K562 (cell line): ENCODE results near the gene PBX2. TPM values are rescaled to one million over a fixed set of nuclear protein-coding genes. Genes with fewer than 3 reads are reported as not detected.
A peak's percentile ranks its signal among the peaks of the same experiment; 100 is the strongest.

Experiments
- NFE2 ChIP-seq: IDR thresholded peaks from 2 replicates; pipeline ENCODE4 v1.6.1; 2014; ENCODE audit warnings: antibody characterized with exemption, low read depth
- POLR2B ChIP-seq: fragments of 450-650 bp; IDR thresholded peaks from 2 replicates; pipeline ENCODE4 v1.6.1; 2018; ENCODE audit warnings: low read depth; ENCODE audit not compliant: partially characterized antibody
- POLR2H ChIP-seq: IDR thresholded peaks from 2 replicates; pipeline ENCODE4 v1.6.1; 2016; ENCODE audit warnings: missing genetic modification characterization, low read depth, mild to moderate bottlenecking, control low read depth, missing compliant biosample characterization, moderate library complexity
- SFPQ ChIP-seq: fragments of 200-400 bp; formaldehyde crosslinking; IDR thresholded peaks from 2 replicates; pipeline ENCODE4 v1.6.1; 2017; ENCODE audit warnings: mild to moderate bottlenecking, low read depth, low read length, moderate library complexity
- ZEB2 ChIP-seq: fragments of 450-650 bp; IDR thresholded peaks from 2 replicates; pipeline ENCODE4 v1.6.1; 2016
- ZHX1 ChIP-seq: fragments of 150-350 bp; conservative IDR thresholded peaks from 2 replicates; pipeline ENCODE4 v1.6.1; 2014; ENCODE audit warnings: low read length
- polyA plus RNA-seq, 8 experiments: library from polyadenylated mRNA; depleted of rRNA in 4 of 8; stranded (reverse) in 5 of 8; unstranded in 3 of 8; fragments of >200 nt; fragmentation: Nextera tagmentation in 2 of 8; fragmentation: Illumina TruSeq in 1 of 8; extraction: Ambion mirVana in 2 of 8; extraction: Trizol in 1 of 8; gene quantifications; 2 replicates each; pipeline versions ENCODE4 v1.2.1 to v1.2.3, GENCODE V29; 2011 to 2014; ENCODE audit warnings: inconsistent platforms in 1 of 8, missing spikeins in 1 of 8
- total RNA-seq, 7 experiments: library from RNA; depleted of rRNA in 6 of 7; stranded (reverse); fragments of >200 nt in 6 of 7; fragmentation: Illumina TruSeq in 2 of 7; extraction: Trizol in 2 of 7; gene quantifications; 2 replicates each; pipeline versions ENCODE4 v1.2.1 to v1.2.3, GENCODE V29; 2011 to 2021; ENCODE audit warnings: low replicate concordance in 1 of 7

PBX2 gene
- total and polyA plus RNA-seq, 9 of the 15 experiments (the other 6 are each of a cell fraction or from before 2014, with no cell fraction given) = 1.9 to 134 (median 62.5) TPM

GRCh38 chr6:32195902-32196681, 6.1 kb upstream of the PBX2 start (continued):
- TF ChIP-seq SFPQ (no peak), ZHX1 (no peak), POLR2H (peak; percentile 86), NFE2 (peak; percentile 57), POLR2B (peak; percentile 96), ZEB2 (no peak)
